Endothelial cell of umbilical vein (primary cell): ENCODE measurements around the gene NPPB. TPM values are rescaled to one million over a fixed set of nuclear protein-coding genes. Genes with fewer than 3 reads are reported as not detected.

Experiments used
- BruUV-seq: library from RNA; stranded (reverse); fragments of 400-500 nt; replicated peaks from 2 replicates; lab custom pipeline; 2021; lab: Mats Ljungman, UMichigan
- CTCF ChIA-PET: fragments of 300-600, 350-600 bp; sonication (Branson Sonifier 250); formaldehyde crosslinking; loops from one replicate; lab custom pipeline; 2021; ENCODE audit warnings: antibody characterized with exemption, inconsistent platforms; lab: Charles Lee
- POLR2A ChIA-PET: fragments of 300-600, 350-600 bp; sonication (Branson Sonifier 250); formaldehyde crosslinking; loops from one replicate; lab custom pipeline; 2021; ENCODE audit warnings: antibody characterized with exemption, inconsistent platforms; lab: Charles Lee
- DNase-seq: peaks from one replicate; pipeline ENCODE4 v3.0.0-alpha.2; 2011; ENCODE audit warnings: low read depth, low spot score
- FAIRE-seq: peaks from 2 replicates; lab custom pipeline; 2011; peaks lifted over from hg19 to GRCh38; lab: Jason Lieb, UNC
- H2AFZ ChIP-seq: 2 replicates; pipeline ENCODE4 v1.6.0; 2012; ENCODE audit warnings: low read depth, low read length, control low read depth, inconsistent platforms
- H3K27ac ChIP-seq: 2 replicates; pipeline ENCODE4 v1.5.1; 2011; ENCODE audit warnings: low read depth, mild to moderate bottlenecking, control low read depth, low read length, moderate library complexity; ENCODE audit not compliant: insufficient read depth
- H3K27me3 ChIP-seq, 2 experiments: 2 replicates each; pipeline versions ENCODE4 v1.6.0 to v1.6.1; 2011; ENCODE audit warnings: low read length in 2 of 2, mixed read lengths in 1 of 2; ENCODE audit not compliant: control insufficient read depth in 2 of 2, insufficient read depth in 2 of 2
- H3K36me3 ChIP-seq, 2 experiments: 2 replicates in 1 of 2; 3 replicates in 1 of 2; pipeline ENCODE4 v1.5.1; 2011; ENCODE audit warnings: low read length in 2 of 2, mild to moderate bottlenecking in 1 of 2, moderate library complexity in 1 of 2; ENCODE audit not compliant: control insufficient read depth in 2 of 2, insufficient read depth in 2 of 2; ENCODE audit errors: extremely low read depth in 1 of 2
- H3K4me1 ChIP-seq: 3 replicates; pipeline ENCODE4 v1.5.1; 2011; ENCODE audit warnings: mild to moderate bottlenecking, low read length; ENCODE audit not compliant: control insufficient read depth, insufficient read depth; ENCODE audit errors: extremely low read depth
- H3K4me2 ChIP-seq: 2 replicates; pipeline ENCODE4 v1.6.1; 2011; ENCODE audit warnings: low read length, control low read depth, mixed read lengths; ENCODE audit not compliant: insufficient read depth
- H3K4me3 ChIP-seq, 3 experiments: fragments of 200-600 bp in 1 of 3; sonication (generic), shearing (Covaris generic) in 1 of 3; replicated peaks in 1 of 3; 2 replicates each; pipeline ENCODE4 v1.5.1; 2011 to 2016; ENCODE audit warnings: control low read depth in 3 of 3, low read length in 3 of 3, mild to moderate bottlenecking in 2 of 3, inconsistent platforms in 1 of 3, low read depth in 1 of 3, moderate library complexity in 1 of 3; ENCODE audit not compliant: insufficient read depth in 1 of 3
- H3K79me2 ChIP-seq: 2 replicates; pipeline ENCODE4 v1.6.0; 2012; ENCODE audit warnings: low read length, inconsistent platforms; ENCODE audit not compliant: control insufficient read depth, insufficient read depth
- H3K9ac ChIP-seq: replicated peaks from 2 replicates; pipeline ENCODE3; 2011; ENCODE audit warnings: low read length, control low read depth; ENCODE audit not compliant: insufficient read depth; ENCODE audit errors: extremely low read depth
- H3K9me1 ChIP-seq: replicated peaks from 3 replicates; pipeline ENCODE4 v1.6.0; 2011; ENCODE audit warnings: mild to moderate bottlenecking, low read length; ENCODE audit not compliant: control insufficient read depth, insufficient read depth; ENCODE audit errors: extremely low read depth
- H3K9me3 ChIP-seq: replicated peaks from 2 replicates; pipeline ENCODE4 v1.5.1; 2012; ENCODE audit warnings: low read length, inconsistent platforms; ENCODE audit not compliant: control insufficient read depth, insufficient read depth
- H4K20me1 ChIP-seq: replicated peaks from 2 replicates; pipeline ENCODE3; 2011; ENCODE audit warnings: mild to moderate bottlenecking, low read length; ENCODE audit not compliant: control insufficient read depth, insufficient read depth; ENCODE audit errors: extremely low read depth
- CTCF ChIP-seq, 2 donors: IDR thresholded peaks; 1 replicate in 1 of 2; 2 replicates in 1 of 2; pipeline ENCODE4 v1.5.1; 2011; ENCODE audit warnings: low read length in 2 of 2, mild to moderate bottlenecking in 2 of 2, moderate library complexity in 2 of 2, control low read depth in 1 of 2, inconsistent platforms in 1 of 2, low read depth in 1 of 2; ENCODE audit not compliant: insufficient read depth in 1 of 2; ENCODE audit errors: extremely low read depth in 1 of 2
- EZH2 ChIP-seq: IDR thresholded peaks from 2 replicates; pipeline ENCODE4 v1.6.1; 2012; ENCODE audit warnings: borderline replicate concordance, low read depth, mild to moderate bottlenecking, moderate library complexity, low read length, inconsistent platforms; ENCODE audit not compliant: severe bottlenecking
- FOS ChIP-seq: IDR thresholded peaks from 2 replicates; pipeline ENCODE4 v1.6.1; 2011; ENCODE audit warnings: mild to moderate bottlenecking, low read length, moderate library complexity, borderline replicate concordance; ENCODE audit not compliant: insufficient read depth
- GATA2 ChIP-seq: IDR thresholded peaks from 2 replicates; pipeline ENCODE4 v1.7.0; 2011; ENCODE audit warnings: low read depth, mild to moderate bottlenecking, moderate library complexity, mixed read lengths, low read length; ENCODE audit not compliant: insufficient read length, insufficient read depth
- JUN ChIP-seq: IDR thresholded peaks from 2 replicates; pipeline ENCODE4 v1.6.1; 2011; ENCODE audit warnings: borderline replicate concordance, low read depth; ENCODE audit not compliant: insufficient read length, insufficient read depth
- MYC ChIP-seq: IDR thresholded peaks from one replicate; pipeline ENCODE4 v1.6.1; 2011; ENCODE audit warnings: mild to moderate bottlenecking, low read depth, low read length
- POLR2A ChIP-seq: IDR thresholded peaks from 2 replicates; pipeline ENCODE4 v1.6.1; 2012; ENCODE audit warnings: low read depth, mild to moderate bottlenecking, control low read depth, low read length
- POLR2AphosphoS5 ChIP-seq: IDR thresholded peaks from 2 replicates; pipeline ENCODE4 v1.6.1; 2012; ENCODE audit warnings: low read depth, mild to moderate bottlenecking, control low read depth, low read length, moderate library complexity; ENCODE audit not compliant: insufficient read depth
- dilution Hi-C: fragments of 300-500 bp; cut with MboI; formaldehyde crosslinking; loops from one replicate; pipeline ENCODE4 v1.15.0; 2019; ENCODE audit warnings: low sequenced_read_pairs; ENCODE audit not compliant: extremely low pct_ligation_motif_present
- intact Hi-C: fragments of 100-400 bp; cut with micrococcal nuclease; formaldehyde crosslinking; loops from one replicate; pipeline ENCODE4 v1.10.0; 2022
- polyA plus RNA-seq, 4 experiments: library from polyadenylated mRNA; depleted of rRNA in 3 of 4; stranded (reverse) in 3 of 4; unstranded in 1 of 4; fragments of >200 nt; gene quantifications; 2 replicates each; pipeline versions ENCODE4 v1.2.1 to v1.2.3, GENCODE V29; 2011 to 2012; ENCODE audit warnings: missing spikeins in 1 of 4
- total RNA-seq: library from RNA; stranded (reverse); gene quantifications from 2 replicates; pipeline ENCODE4 v1.2.3, GENCODE V29; 2021
- TF ChIP-seq, protein P1 (sequence below): IDR thresholded peaks from 2 replicates; pipeline ENCODE4 v1.6.1; 2011; ENCODE audit not compliant: insufficient read depth, insufficient read length

The NPPB gene
- total and polyA plus RNA-seq, 2 donors (not counting 3 experiments of a cell fraction or from before 2014, with no cell fraction given): not detected

DNA sequence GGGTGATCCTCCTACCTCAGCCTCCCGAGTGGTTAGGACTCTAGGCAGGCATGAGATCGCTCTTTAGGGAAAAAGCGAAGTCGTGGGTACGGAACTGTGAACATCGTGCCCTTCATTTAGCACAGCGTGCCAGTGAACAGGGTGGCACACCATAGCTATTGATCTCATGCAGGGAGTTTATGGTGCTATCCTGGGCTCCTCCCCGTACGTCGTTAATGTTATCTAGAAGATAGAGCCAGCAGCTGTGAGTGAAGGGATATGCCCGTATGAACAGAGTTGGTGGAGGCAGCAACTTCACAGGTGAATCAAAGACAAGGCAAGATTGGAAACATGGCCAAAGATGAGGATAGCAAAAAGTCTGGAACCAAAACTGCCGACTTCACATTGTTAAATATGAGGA is 41.6 kb downstream of the NPPB start:
- Histone ChIP-seq H3K36me3 (peaks cover 25% of the 10 kb centered on the region in 2 experiments), H2AFZ (no peak overlapping the region), H3K4me3 (no peak overlapping the region), H3K79me2 (peaks cover 16% of the 10 kb centered on the region), H3K4me2 (no peak overlapping the region), H3K27ac (no peak overlapping the region), H3K9me3 (no peaks in the 10 kb centered on the region), H3K9me1 (no peaks in the 10 kb centered on the region), H4K20me1 (peaks cover 5% of the 10 kb centered on the region), H3K9ac (no peak overlapping the region), H3K27me3 (no peaks in the 10 kb centered on the region), H3K4me1 (peaks cover 16% of the 10 kb centered on the region)
- ChIA-PET POLR2A (no interaction called here), CTCF (no interaction called here)
- no TSS peak for BruUV-seq
- no peak for TF ChIP-seq CTCF (IDR thresholded peaks at IDR 0.05; ENCODE audit: extremely low read depth in 1 of 2, insufficient read depth in 1 of 2, low read depth in 1 of 2, low read length in 2 of 2)
- TF ChIP-seq GATA2: no peak
- TF ChIP-seq POLR2A: no peak
- TF ChIP-seq, protein P1, sequence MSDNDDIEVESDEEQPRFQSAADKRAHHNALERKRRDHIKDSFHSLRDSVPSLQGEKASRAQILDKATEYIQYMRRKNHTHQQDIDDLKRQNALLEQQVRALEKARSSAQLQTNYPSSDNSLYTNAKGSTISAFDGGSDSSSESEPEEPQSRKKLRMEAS: no peak
- no peak for TF ChIP-seq POLR2AphosphoS5
- no peak for TF ChIP-seq JUN
- TF ChIP-seq EZH2: no peak
- no peak for TF ChIP-seq FOS
- TF ChIP-seq MYC: no peak
- no peak for DNase-seq
- intact Hi-C loops (no loop called here), dilution Hi-C loops (no loop called here)
- FAIRE-seq: no peak
